22Rv1 (cell line): ENCODE data around the gene CYP27A1.

Experiments used
- H3K27ac ChIP-seq: fragments of 450-650 bp; 2 replicates; pipeline ENCODE4 v1.5.1; 2017
- CTCF ChIP-seq: fragments of 450-650 bp; IDR thresholded peaks from 2 replicates; pipeline ENCODE4 v1.5.1; 2017; ENCODE audit warnings: mild to moderate bottlenecking
- ZFX ChIP-seq: fragments of 450-650 bp; IDR thresholded peaks from 2 replicates; pipeline ENCODE4 v1.6.1; 2017; ENCODE audit warnings: antibody characterized with exemption, borderline replicate concordance

Gene CYP27A1

GRCh38 chr2:218776488-218776887 lies 5.5 kb upstream of the CYP27A1 start:
- TF ChIP-seq ZFX (no peak), CTCF (no peak)
- H3K27ac ChIP-seq, result no peak overlapping the region

GRCh38 chr2:218777276-218777990 lies 4.5 kb upstream of the CYP27A1 start:
- H3K27ac ChIP-seq, result no peak overlapping the region
- TF ChIP-seq CTCF (no peak), ZFX (no peak)

GRCh38 chr2:218780046-218780445 lies 1.9 kb upstream of the CYP27A1 start:
- TF ChIP-seq CTCF, result no peak
- TF ChIP-seq ZFX, result no peak
- H3K27ac ChIP-seq, result no peak overlapping the region

- H3K27ac ChIP-seq, result peak overlapping the region; percentile 46
- TF ChIP-seq ZFX (no peak), CTCF (no peak)
Observed at GRCh38 chr2:218780851-218781690, 876 bp upstream of the CYP27A1 start.

- TF ChIP-seq CTCF (no peak), ZFX (no peak)
- H3K27ac ChIP-seq, result no peak overlapping the region
Observed at GRCh38 chr2:218782528-218782844, 539 bp downstream of the CYP27A1 start.

- H3K27ac ChIP-seq, result no peak overlapping the region
- TF ChIP-seq CTCF (no peak), ZFX (no peak)
Observed at GRCh38 chr2:218783688-218784087, 1.7 kb downstream of the CYP27A1 start.

- no peak overlapping the region for H3K27ac ChIP-seq
- TF ChIP-seq CTCF, result no peak
Observed at GRCh38 chr2:218785103-218785502, 3.2 kb downstream of the CYP27A1 start.
